Skeletal muscle satellite cell (primary cell): ENCODE data around the gene RASAL2.

Experiments used
- H3K27me3 ChIP-seq: 2 replicates; pipeline ENCODE4 v1.7.0; 2013; ENCODE audit warnings: low read length; ENCODE audit not compliant: control insufficient read depth, insufficient read depth
- H3K36me3 ChIP-seq: 2 replicates; pipeline ENCODE4 v1.7.0; 2013; ENCODE audit warnings: mild to moderate bottlenecking, control low read depth, low read length; ENCODE audit not compliant: insufficient read depth
- H3K4me1 ChIP-seq: 2 replicates; pipeline ENCODE4 v1.7.0; 2013; ENCODE audit warnings: low read length; ENCODE audit not compliant: control insufficient read depth, insufficient read depth
- H3K4me2 ChIP-seq: 2 replicates; pipeline ENCODE4 v1.7.0; 2013; ENCODE audit warnings: mild to moderate bottlenecking, low read length
- H3K4me3 ChIP-seq: 2 replicates; pipeline ENCODE4 v1.7.0; 2013; ENCODE audit warnings: low read length
- H3K9ac ChIP-seq: 2 replicates; pipeline ENCODE4 v1.7.0; 2013; ENCODE audit warnings: mild to moderate bottlenecking, low read depth, low read length, moderate library complexity
- H3K9me3 ChIP-seq: replicated peaks from 2 replicates; pipeline ENCODE4 v1.7.0; 2013; ENCODE audit warnings: mild to moderate bottlenecking, control low read depth, low read length

RASAL2 gene

GRCh38 chr1:178275049-178275448 lies 181.1 kb downstream of the RASAL2 start:
- Histone ChIP-seq H3K4me2 (no peak overlapping the region), H3K4me3 (no peak overlapping the region), H3K36me3 (no peaks in the 10 kb centered on the region), H3K4me1 (peaks cover 14% of the 10 kb centered on the region), H3K9me3 (no peaks in the 10 kb centered on the region), H3K27me3 (no peaks in the 10 kb centered on the region), H3K9ac (no peak overlapping the region)

- Histone ChIP-seq H3K4me1 (peaks cover 14% of the 10 kb centered on the region), H3K4me3 (no peak overlapping the region), H3K4me2 (no peak overlapping the region)
These were observed 181.6 kb downstream of the RASAL2 start for GRCh38 chr1:178275553-178275952.

GRCh38 chr1:178277793-178278530 lies 184.1 kb downstream of the RASAL2 start:
- Histone ChIP-seq H3K4me2 (no peak overlapping the region), H3K4me1 (peaks cover 26% of the 10 kb centered on the region), H3K9me3 (no peaks in the 10 kb centered on the region), H3K9ac (no peak overlapping the region), H3K4me3 (no peak overlapping the region), H3K36me3 (no peaks in the 10 kb centered on the region), H3K27me3 (no peaks in the 10 kb centered on the region)

More at GRCh38 chr1:178275553-178275952, 181.6 kb downstream of the RASAL2 start:
- H3K9ac ChIP-seq, result no peak overlapping the region
- no peaks in the 10 kb centered on the region for H3K9me3 ChIP-seq
- H3K36me3 ChIP-seq, result no peaks in the 10 kb centered on the region
- H3K27me3 ChIP-seq, result no peaks in the 10 kb centered on the region

- H3K9ac ChIP-seq, result no peak overlapping the region
- H3K4me1 ChIP-seq, result peaks cover 31% of the 10 kb centered on the region
- H3K4me3 ChIP-seq, result no peak overlapping the region
- H3K27me3 ChIP-seq, result no peaks in the 10 kb centered on the region
- no peak overlapping the region for H3K4me2 ChIP-seq
- H3K9me3 ChIP-seq, result no peaks in the 10 kb centered on the region
- peaks cover 5% of the 10 kb centered on the region for H3K36me3 ChIP-seq
These were observed 185.2 kb downstream of the RASAL2 start for GRCh38 chr1:178278916-178279686.

- Histone ChIP-seq H3K27me3 (no peaks in the 10 kb centered on the region), H3K4me3 (no peak overlapping the region)
These were observed 189.1 kb downstream of the RASAL2 start for GRCh38 chr1:178282949-178283367.

GRCh38 chr1:178283409-178283808 lies 189.5 kb downstream of the RASAL2 start:
- H3K4me3 ChIP-seq, result no peak overlapping the region
- no peaks in the 10 kb centered on the region for H3K9me3 ChIP-seq
- peaks cover 25% of the 10 kb centered on the region for H3K4me1 ChIP-seq
- no peak overlapping the region for H3K4me2 ChIP-seq
- H3K27me3 ChIP-seq, result no peaks in the 10 kb centered on the region
- H3K36me3 ChIP-seq, result peaks cover 27% of the 10 kb centered on the region
- peak overlapping the region; percentile 20 for H3K9ac ChIP-seq

More at GRCh38 chr1:178282949-178283367, 189.1 kb downstream of the RASAL2 start:
- H3K36me3 ChIP-seq, result peaks cover 23% of the 10 kb centered on the region
- no peaks in the 10 kb centered on the region for H3K9me3 ChIP-seq
- peaks cover 25% of the 10 kb centered on the region for H3K4me1 ChIP-seq
- H3K9ac ChIP-seq, result peak overlapping the region; percentile 20
- H3K4me2 ChIP-seq, result no peak overlapping the region

GRCh38 chr1:178284058-178284457 lies 190.2 kb downstream of the RASAL2 start:
- Histone ChIP-seq H3K9me3 (no peaks in the 10 kb centered on the region), H3K9ac (peak overlapping the region; percentile 20), H3K4me3 (no peak overlapping the region), H3K36me3 (peaks cover 29% of the 10 kb centered on the region), H3K4me1 (peaks cover 25% of the 10 kb centered on the region), H3K4me2 (no peak overlapping the region), H3K27me3 (no peaks in the 10 kb centered on the region)

GRCh38 chr1:178291166-178291565 lies 197.3 kb downstream of the RASAL2 start:
- no peaks in the 10 kb centered on the region for H3K4me1 ChIP-seq
- no peak overlapping the region for H3K4me2 ChIP-seq
- H3K9ac ChIP-seq, result no peak overlapping the region
- H3K9me3 ChIP-seq, result no peaks in the 10 kb centered on the region
- H3K4me3 ChIP-seq, result no peak overlapping the region
- peaks cover 16% of the 10 kb centered on the region for H3K36me3 ChIP-seq
- H3K27me3 ChIP-seq, result no peaks in the 10 kb centered on the region

GRCh38 chr1:178294654-178295053 lies 200.8 kb downstream of the RASAL2 start:
- no peaks in the 10 kb centered on the region for H3K36me3 ChIP-seq
- no peak overlapping the region for H3K9ac ChIP-seq
- H3K27me3 ChIP-seq, result no peaks in the 10 kb centered on the region
- no peak overlapping the region for H3K4me3 ChIP-seq
- H3K4me1 ChIP-seq, result peaks cover under 1% of the 10 kb centered on the region
- no peak overlapping the region for H3K4me2 ChIP-seq
- H3K9me3 ChIP-seq, result no peaks in the 10 kb centered on the region

GRCh38 chr1:178300352-178300699 lies 206.4 kb downstream of the RASAL2 start:
- no peaks in the 10 kb centered on the region for H3K36me3 ChIP-seq
- H3K9me3 ChIP-seq, result no peaks in the 10 kb centered on the region
- H3K4me3 ChIP-seq, result no peak overlapping the region
- H3K4me2 ChIP-seq, result peak overlapping the region; percentile 61
- no peaks in the 10 kb centered on the region for H3K27me3 ChIP-seq
- H3K4me1 ChIP-seq, result peaks cover 15% of the 10 kb centered on the region
- H3K9ac ChIP-seq, result peak overlapping the region; percentile 9

- no peak overlapping the region for H3K9ac ChIP-seq
- H3K36me3 ChIP-seq, result no peaks in the 10 kb centered on the region
- H3K27me3 ChIP-seq, result no peaks in the 10 kb centered on the region
- peaks cover 15% of the 10 kb centered on the region for H3K4me1 ChIP-seq
- H3K9me3 ChIP-seq, result no peaks in the 10 kb centered on the region
- no peak overlapping the region for H3K4me3 ChIP-seq
- no peak overlapping the region for H3K4me2 ChIP-seq
These were observed 207.2 kb downstream of the RASAL2 start for GRCh38 chr1:178301141-178301540.
